ENCODE results near the gene SKA2. TPM values are rescaled to one million over a fixed set of nuclear protein-coding genes. Genes with fewer than 3 reads are reported as not detected.

Gene SKA2
- total and polyA plus RNA-seq, 9 of the 15 experiments (the other 6 are each of a cell fraction or from before 2014, with no cell fraction given), result 58.1 to 183 (median 133) TPM

DNA sequence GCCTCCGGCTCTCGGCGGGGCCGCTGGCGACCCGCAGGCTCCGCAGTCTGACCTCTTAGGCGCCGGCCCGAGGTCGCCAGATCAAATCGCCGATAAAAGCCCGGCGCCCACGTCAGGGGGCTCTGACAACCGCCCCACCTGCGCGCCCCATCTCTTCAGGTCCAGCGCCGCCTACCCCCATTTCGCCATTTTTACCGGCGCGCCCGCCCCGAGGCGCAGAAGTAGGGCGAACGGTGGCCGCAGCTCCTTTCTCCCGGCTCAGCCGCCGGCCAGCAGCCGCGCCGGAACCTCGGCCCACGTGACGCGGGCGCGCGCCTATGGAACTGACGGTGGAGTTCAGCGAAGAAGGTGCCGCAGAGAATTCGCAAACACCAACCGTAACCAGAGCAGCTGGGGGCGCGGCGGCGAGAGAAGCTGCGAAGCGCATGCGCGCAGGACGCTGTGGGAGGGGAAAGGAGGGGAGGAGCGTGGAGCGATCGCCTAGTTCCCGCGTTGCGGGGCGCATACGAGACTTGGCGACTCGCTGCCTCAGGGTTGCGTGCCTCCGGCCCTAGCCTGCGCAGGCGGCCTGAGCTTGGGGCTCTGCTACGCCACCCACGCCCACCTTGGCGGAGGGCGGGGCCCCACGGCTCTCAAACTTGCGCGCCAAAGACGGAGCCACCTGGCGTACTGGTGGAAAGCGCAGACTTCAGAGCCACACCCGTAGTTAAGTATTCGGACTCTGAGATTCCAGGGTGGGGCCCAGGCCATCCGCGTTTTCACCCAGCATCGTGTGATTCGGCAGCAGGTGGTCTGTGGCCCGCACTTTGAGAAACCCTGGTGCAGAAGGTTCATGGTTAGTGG lies 48.3 kb downstream of the SKA2 start, which contains the start of gene TRIM37 (continued):
- TF ChIP-seq, protein P1, sequence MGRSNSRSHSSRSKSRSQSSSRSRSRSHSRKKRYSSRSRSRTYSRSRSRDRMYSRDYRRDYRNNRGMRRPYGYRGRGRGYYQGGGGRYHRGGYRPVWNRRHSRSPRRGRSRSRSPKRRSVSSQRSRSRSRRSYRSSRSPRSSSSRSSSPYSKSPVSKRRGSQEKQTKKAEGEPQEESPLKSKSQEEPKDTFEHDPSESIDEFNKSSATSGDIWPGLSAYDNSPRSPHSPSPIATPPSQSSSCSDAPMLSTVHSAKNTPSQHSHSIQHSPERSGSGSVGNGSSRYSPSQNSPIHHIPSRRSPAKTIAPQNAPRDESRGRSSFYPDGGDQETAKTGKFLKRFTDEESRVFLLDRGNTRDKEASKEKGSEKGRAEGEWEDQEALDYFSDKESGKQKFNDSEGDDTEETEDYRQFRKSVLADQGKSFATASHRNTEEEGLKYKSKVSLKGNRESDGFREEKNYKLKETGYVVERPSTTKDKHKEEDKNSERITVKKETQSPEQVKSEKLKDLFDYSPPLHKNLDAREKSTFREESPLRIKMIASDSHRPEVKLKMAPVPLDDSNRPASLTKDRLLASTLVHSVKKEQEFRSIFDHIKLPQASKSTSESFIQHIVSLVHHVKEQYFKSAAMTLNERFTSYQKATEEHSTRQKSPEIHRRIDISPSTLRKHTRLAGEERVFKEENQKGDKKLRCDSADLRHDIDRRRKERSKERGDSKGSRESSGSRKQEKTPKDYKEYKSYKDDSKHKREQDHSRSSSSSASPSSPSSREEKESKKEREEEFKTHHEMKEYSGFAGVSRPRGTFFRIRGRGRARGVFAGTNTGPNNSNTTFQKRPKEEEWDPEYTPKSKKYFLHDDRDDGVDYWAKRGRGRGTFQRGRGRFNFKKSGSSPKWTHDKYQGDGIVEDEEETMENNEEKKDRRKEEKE (IDR thresholded peaks at IDR 0.05; ENCODE audit: borderline replicate concordance in 1 of 2, control insufficient read depth in 1 of 2, low read depth in 2 of 2, low read length in 1 of 2), result peak in 1 of 2 experiments; percentile 75; a peak in 1 of 4 replicates
- TF ChIP-seq POLR2H (tag; IDR thresholded peaks at IDR 0.05; ENCODE audit: low read depth) (no peak), ZNF408 (CRISPR knock-in tag; IDR thresholded peaks at IDR 0.05; ENCODE audit: low read depth) (no peak), RBM22 (IDR thresholded peaks at IDR 0.05; ENCODE audit: low read depth, low read length, poor library complexity, severe bottlenecking) (peak; percentile 97), EHMT2 (IDR thresholded peaks at IDR 0.05) (no peak), MIER1 (IDR thresholded peaks at IDR 0.05; ENCODE audit: low read depth) (no peak), TCF7L2 (IDR thresholded peaks at IDR 0.05; ENCODE audit: low read depth, low read length) (no peak), CEBPB (tag; IDR thresholded peaks at IDR 0.05) (no peak), SRF (CRISPR knock-in tag; IDR thresholded peaks at IDR 0.05) (no peak; a peak in 1 of 4 replicates), NELFE (IDR thresholded peaks at IDR 0.05; ENCODE audit: insufficient read depth, insufficient read length) (no peak), KDM5B (IDR thresholded peaks at IDR 0.05; ENCODE audit: insufficient replicate concordance, low read depth, low read length) (peak; percentile 80), KDM4B (IDR thresholded peaks at IDR 0.05; ENCODE audit: borderline replicate concordance in 2 of 2, low read depth in 1 of 2) (no peak), ESRRA (IDR thresholded peaks at IDR 0.05; ENCODE audit: borderline replicate concordance, low read depth) (peak; percentile 54), SUPT5H (IDR thresholded peaks at IDR 0.05) (peak; percentile 84), ZNF316 (IDR thresholded peaks at IDR 0.05) (no peak)
- TF ChIP-seq, protein P2, sequence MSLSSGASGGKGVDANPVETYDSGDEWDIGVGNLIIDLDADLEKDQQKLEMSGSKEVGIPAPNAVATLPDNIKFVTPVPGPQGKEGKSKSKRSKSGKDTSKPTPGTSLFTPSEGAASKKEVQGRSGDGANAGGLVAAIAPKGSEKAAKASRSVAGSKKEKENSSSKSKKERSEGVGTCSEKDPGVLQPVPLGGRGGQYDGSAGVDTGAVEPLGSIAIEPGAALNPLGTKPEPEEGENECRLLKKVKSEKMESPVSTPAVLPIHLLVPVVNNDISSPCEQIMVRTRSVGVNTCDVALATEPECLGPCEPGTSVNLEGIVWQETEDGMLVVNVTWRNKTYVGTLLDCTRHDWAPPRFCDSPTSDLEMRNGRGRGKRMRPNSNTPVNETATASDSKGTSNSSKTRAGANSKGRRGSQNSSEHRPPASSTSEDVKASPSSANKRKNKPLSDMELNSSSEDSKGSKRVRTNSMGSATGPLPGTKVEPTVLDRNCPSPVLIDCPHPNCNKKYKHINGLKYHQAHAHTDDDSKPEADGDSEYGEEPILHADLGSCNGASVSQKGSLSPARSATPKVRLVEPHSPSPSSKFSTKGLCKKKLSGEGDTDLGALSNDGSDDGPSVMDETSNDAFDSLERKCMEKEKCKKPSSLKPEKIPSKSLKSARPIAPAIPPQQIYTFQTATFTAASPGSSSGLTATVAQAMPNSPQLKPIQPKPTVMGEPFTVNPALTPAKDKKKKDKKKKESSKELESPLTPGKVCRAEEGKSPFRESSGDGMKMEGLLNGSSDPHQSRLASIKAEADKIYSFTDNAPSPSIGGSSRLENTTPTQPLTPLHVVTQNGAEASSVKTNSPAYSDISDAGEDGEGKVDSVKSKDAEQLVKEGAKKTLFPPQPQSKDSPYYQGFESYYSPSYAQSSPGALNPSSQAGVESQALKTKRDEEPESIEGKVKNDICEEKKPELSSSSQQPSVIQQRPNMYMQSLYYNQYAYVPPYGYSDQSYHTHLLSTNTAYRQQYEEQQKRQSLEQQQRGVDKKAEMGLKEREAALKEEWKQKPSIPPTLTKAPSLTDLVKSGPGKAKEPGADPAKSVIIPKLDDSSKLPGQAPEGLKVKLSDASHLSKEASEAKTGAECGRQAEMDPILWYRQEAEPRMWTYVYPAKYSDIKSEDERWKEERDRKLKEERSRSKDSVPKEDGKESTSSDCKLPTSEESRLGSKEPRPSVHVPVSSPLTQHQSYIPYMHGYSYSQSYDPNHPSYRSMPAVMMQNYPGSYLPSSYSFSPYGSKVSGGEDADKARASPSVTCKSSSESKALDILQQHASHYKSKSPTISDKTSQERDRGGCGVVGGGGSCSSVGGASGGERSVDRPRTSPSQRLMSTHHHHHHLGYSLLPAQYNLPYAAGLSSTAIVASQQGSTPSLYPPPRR (CRISPR knock-in tag; IDR thresholded peaks at IDR 0.05; ENCODE audit: borderline replicate concordance), result peak; percentile 35; the same call in 1 of the 2 replicates
- TF ChIP-seq, protein P3, sequence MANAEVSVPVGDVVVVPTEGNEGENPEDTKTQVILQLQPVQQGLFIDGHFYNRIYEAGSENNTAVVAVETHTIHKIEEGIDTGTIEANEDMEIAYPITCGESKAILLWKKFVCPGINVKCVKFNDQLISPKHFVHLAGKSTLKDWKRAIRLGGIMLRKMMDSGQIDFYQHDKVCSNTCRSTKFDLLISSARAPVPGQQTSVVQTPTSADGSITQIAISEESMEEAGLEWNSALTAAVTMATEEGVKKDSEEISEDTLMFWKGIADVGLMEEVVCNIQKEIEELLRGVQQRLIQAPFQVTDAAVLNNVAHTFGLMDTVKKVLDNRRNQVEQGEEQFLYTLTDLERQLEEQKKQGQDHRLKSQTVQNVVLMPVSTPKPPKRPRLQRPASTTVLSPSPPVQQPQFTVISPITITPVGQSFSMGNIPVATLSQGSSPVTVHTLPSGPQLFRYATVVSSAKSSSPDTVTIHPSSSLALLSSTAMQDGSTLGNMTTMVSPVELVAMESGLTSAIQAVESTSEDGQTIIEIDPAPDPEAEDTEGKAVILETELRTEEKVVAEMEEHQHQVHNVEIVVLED (CRISPR knock-in tag; IDR thresholded peaks at IDR 0.05), result peak; percentile 82

Measured in K562 (cell line).